GM19463 (cell line): ENCODE results near the gene HLX.

Source experiments
- ATAC-seq: cut with Tn5 transposase; IDR thresholded peaks from one replicate; pipeline ENCODE4 v1.9.1; 2021; ENCODE audit warnings: mild to moderate bottlenecking, moderate library complexity; ENCODE audit not compliant: unreplicated experiment

HLX gene

GRCh38 chr1:220880726-220881506, 1.7 kb downstream of the HLX start:
- no peak for ATAC-seq

- no peak for ATAC-seq
Observed at GRCh38 chr1:220882061-220882891, 3.0 kb downstream of the HLX start.

DNA sequence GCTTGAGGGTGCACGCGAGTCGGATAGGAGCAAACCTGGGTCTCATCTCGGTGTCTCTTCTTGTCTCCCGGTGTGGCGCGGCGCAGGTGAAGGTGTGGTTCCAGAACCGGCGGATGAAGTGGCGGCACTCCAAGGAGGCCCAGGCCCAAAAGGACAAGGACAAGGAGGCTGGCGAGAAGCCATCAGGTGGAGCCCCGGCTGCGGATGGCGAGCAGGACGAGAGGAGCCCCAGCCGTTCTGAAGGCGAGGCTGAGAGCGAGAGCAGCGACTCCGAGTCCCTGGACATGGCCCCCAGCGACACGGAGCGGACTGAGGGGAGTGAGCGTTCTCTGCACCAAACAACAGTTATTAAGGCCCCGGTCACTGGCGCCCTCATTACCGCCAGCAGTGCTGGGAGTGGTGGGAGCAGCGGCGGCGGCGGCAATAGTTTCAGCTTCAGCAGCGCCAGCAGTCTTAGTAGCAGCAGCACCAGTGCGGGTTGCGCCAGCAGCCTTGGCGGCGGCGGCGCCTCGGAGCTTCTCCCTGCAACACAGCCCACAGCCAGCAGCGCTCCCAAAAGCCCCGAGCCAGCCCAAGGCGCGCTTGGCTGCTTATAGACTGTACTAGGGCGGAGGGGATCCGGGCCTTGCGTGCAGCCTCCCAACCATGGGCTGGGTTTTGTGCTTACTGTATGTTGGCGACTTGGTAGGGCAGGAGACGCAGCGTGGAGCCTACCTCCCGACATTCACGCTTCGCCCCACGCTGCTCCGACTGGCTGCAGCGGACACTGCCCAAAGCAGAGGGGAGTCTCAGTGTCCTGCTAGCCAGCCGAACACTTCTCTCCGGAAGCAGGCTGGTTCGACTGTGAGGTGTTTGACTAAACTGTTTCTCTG, 5.1 kb downstream of the HLX start:
- ATAC-seq, result no peak

DNA sequence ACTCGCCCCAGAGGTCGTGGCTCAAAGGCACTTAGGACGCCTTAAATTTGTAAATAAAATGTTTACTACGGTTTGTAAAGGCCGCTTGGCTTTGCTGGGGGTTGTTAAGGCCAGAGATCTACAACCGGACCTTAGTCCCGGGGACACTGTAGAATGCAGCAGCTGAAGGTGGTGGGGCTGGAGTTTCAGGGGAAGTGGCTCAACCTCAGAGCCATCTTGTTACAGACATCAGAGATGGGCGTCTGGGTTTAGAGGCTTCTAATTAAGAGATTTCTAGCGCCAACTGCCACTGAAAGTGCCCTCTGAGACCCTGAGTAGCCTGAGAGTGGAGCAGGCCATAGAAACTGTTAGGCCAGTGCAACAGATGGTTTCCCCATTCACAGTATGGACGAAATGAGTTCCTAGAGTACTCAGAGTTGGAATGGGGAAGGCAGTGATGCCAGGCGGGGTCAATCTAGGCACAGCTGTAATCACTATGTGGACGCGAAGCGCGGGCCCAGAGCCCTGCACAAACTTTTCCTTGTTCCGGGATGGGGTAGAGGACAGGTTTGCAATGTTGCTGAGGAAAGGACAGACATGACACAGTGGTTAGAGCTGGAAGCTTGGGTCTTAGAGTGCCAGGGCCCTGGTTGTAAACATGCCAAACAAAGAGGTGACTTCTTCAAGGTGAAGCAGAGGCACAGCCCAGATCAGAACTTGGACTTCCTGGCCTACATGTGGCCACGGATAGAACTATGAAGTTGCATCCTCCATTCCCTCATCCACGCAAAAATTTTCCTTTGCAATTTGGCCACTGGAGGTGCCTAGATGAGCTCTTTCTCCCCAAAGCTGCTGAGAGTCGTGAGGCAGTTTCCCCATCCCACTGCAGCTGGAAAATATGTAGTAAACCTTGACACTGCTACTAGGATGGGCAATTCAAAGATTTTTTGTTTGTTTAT, 6.0 kb downstream of the HLX start:
- no peak for ATAC-seq

DNA sequence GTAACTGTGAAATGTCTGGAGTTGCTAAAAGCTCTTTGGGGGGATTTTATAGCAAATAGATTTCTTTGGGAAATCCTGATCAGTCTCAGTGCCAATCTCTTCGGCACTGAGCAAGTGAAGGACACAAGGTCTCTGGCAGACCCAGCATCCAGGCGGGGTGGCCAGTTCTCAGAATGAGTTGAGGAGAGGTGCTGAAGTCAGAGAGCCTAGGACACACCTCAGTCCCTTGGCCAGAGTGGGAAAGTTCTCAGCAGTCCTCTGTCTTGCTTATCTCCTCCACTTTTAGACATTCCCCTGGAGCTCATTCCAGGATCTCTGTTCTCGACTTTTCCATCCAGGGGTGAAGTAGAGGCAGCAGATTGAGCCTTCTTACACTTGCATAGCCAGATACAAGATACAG, 6.7 kb downstream of the HLX start:
- ATAC-seq, result no peak

DNA sequence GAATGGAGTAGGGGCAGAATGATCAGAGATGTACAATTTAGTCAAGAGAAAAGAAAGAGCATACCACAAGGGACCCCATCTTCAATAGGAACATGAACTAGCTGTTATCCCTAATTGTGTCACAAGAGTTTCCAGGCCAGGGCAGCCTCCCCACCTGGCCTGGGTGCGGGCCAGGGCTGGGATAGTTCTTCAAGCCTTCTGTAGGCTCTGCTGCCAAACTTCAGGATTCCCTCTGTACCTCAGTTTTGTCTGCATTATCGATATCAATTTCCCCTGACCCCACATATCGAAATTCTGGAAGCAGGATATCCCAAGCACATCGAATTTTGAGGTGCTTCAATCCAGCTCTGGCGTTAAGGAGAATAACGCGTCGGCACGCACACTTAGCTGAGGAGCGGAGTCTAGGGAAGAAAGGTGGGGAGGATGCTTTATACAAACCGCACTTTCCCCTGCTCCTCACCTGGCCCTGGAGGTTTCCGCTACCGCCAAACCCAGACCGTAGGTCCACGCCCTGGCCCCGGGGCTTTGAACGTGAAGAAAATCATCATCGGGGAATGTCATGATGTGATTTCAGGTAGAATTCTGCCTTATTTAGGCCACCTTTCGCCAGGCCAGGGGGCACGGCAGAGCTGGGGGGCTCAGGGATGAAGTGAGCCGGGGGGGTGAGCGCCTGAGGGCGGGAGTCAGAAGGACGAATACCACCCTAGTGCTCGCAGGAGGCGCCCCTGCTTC, 7.4 kb downstream of the HLX start:
- no peak for ATAC-seq

GRCh38 chr1:220887202-220887519, 7.9 kb downstream of the HLX start:
- no peak for ATAC-seq

DNA sequence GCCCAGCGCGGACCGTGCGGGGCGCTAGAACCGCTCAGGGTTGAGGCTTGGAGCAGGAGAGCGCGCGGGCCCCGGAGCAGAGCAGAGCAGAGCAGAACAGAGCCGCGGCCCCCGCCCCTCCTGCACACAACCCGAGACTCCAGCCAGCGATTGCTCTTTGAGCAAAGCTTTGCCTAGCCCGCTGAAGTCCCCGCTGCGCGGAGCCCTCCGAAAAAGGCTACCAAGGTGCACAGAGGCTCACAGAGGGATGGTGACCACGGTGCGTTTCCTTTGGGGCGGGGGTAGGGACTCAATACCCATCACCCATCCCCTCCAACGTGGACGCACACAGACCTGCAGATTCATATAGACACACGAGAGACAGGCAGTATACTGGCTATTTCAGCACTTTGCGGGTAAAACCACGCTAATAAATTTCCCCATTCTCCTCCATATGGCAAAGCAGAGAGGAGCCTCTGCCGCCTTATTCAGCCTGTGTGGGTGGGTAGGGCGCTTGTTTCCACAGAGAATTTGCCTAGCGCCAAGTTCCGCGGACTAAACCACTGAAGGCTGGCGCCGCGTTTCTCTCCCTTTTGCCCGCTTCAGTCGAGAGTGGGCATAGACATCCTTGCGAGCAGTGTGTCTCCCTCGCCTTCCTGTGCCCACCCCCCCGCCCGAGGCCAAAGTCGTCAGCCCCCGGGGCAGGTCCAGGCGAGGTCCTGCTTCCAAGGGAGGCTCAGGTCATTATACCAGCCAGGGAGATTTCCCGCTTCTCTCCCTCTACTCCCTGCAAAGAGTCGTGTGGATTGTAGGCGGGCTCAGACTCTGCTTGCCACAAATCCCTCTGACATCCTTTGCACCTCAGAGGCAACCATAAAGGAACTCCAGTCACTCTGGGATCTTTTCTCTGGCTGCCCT, 8.5 kb downstream of the HLX start:
- ATAC-seq, result no peak

DNA sequence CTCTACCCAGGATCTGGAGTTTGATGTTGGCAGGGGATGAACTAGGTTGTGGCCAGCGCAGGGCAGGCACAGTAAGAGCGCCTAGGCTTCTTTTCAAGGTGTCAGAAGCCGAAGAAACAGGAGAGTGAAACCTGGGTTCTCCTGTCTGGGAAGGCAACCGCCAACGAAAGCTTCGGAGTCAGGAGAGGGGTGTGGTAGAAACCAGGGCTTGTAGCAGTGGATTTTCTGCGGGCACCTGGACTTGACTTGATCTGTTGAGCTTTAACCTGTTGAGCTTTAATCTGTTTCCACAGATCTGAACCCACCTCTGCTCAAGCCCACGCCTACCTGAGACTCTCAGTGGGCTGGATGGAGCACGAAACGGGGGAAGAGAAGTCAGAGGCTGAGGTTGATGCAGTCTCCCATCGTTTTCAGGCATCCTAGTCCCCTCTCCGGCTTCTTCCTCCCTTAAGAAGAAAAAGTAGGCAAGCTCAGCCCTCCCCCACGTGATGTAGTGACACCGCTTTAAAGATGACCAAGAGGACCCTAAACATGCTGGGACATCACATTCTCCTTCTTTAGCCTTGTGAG, 9.3 kb downstream of the HLX start:
- no peak for ATAC-seq

DNA sequence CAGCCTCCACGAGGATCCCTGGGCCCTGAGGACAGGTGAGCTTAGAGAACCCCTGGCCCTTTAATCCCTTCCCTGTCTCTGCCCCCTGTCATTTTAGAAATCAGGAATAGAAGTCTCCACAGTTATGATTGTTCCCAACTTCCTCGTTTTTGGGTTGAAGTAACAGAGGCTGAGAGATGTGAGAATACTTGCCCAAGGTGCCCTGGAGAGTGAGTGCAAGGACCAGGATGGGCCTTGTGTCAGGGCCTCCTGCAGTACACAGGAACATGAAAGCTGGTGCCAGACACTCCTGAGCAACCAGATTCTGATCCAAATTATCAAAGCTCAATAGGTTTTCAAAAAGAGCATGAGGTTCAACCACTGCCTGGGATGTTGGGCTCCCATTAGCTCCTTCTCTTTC, 10.1 kb downstream of the HLX start:
- no peak for ATAC-seq

GRCh38 chr1:220889848-220890287, 10.6 kb downstream of the HLX start:
- no peak for ATAC-seq

- ATAC-seq, result no peak
Observed at GRCh38 chr1:220890602-220891001, 11.4 kb downstream of the HLX start.

- ATAC-seq, result no peak
Observed at GRCh38 chr1:220891224-220892085, 12.2 kb downstream of the HLX start.

GRCh38 chr1:220892086-220892376, 12.8 kb downstream of the HLX start:
- ATAC-seq, result no peak

- ATAC-seq, result no peak
Observed at GRCh38 chr1:220892997-220893700, 13.9 kb downstream of the HLX start.

- ATAC-seq, result no peak
Observed at GRCh38 chr1:220893701-220894024, 14.4 kb downstream of the HLX start.
